Naive thymus-derived CD8-positive, alpha-beta T cell (primary cell): ENCODE data around the gene FARP1. TPM values are rescaled to one million over a fixed set of nuclear protein-coding genes. Genes with fewer than 3 reads are reported as not detected.

Source experiments
- ATAC-seq, 2 donors: fragments of 150-1000 bp; cut with Tn5 transposase in 1 of 2; sonication (Bioruptor Pico), chemical (Tn5 transposase) in 1 of 2; 1 replicate in 1 of 2; 2 replicates in 1 of 2; pipeline ENCODE4 v1.10.0; 2021; ENCODE audit warnings: mild to moderate bottlenecking in 2 of 2, moderate library complexity in 2 of 2
- POLR2A ChIA-PET: fragments of 350-600 bp; sonication (Branson Sonifier 250); formaldehyde crosslinking; loops from one replicate; lab custom pipeline; 2021; ENCODE audit warnings: antibody characterized with exemption; lab: Charles Lee
- DNase-seq, 10 donors: peaks; one replicate each; pipeline versions ENCODE4 v3.0.0 to v3.0.0-alpha.2; 2020 to 2022
- H3K27ac Mint-ChIP-seq, 10 donors: one replicate each; pipeline ENCODE4 v1.8.0; 2020 to 2022; ENCODE audit warnings: mild to moderate bottlenecking in 10 of 10, mixed read lengths in 10 of 10, moderate library complexity in 4 of 10, inconsistent platforms in 1 of 10
- H3K27me3 Mint-ChIP-seq, 5 donors: one replicate each; pipeline ENCODE4 v1.8.0; 2021 to 2022; ENCODE audit warnings: mixed read lengths in 5 of 5
- H3K36me3 Mint-ChIP-seq, 3 donors: one replicate each; pipeline ENCODE4 v1.8.0; 2020 to 2022; ENCODE audit warnings: mixed read lengths in 3 of 3, mild to moderate bottlenecking in 2 of 3, inconsistent platforms in 1 of 3
- H3K4me1 Mint-ChIP-seq, 4 donors: one replicate each; pipeline ENCODE4 v1.8.0; 2021 to 2022; ENCODE audit warnings: mixed read lengths in 4 of 4
- H3K4me3 Mint-ChIP-seq, 10 donors: one replicate each; pipeline ENCODE4 v1.8.0; 2020 to 2022; ENCODE audit warnings: mild to moderate bottlenecking in 10 of 10, mixed read lengths in 10 of 10, moderate library complexity in 6 of 10, inconsistent platforms in 1 of 10
- H3K9me3 Mint-ChIP-seq, 9 donors: one replicate each; pipeline ENCODE4 v1.8.0; 2020 to 2022; ENCODE audit warnings: mixed read lengths in 9 of 9, mild to moderate bottlenecking in 3 of 9, inconsistent platforms in 1 of 9, moderate library complexity in 1 of 9
- polyA plus RNA-seq, 3 donors: library from polyadenylated mRNA; unstranded; fragments of 300-500 nt; fragmentation: Illumina TruSeq; gene quantifications; one replicate each; pipeline ENCODE4 v1.2.3, GENCODE V29; 2021
- total RNA-seq, 8 experiments: library from RNA in 2 of 8; stranded (reverse) in 2 of 8; gene quantifications; one replicate each; pipeline ENCODE4 v1.2.3 and lab custom pipeline; 2021 to 2026

FARP1 gene
- total and polyA plus RNA-seq, 5 experiments from 2014 or later = 0.03 to 0.55 (median 0.22) TPM

DNA sequence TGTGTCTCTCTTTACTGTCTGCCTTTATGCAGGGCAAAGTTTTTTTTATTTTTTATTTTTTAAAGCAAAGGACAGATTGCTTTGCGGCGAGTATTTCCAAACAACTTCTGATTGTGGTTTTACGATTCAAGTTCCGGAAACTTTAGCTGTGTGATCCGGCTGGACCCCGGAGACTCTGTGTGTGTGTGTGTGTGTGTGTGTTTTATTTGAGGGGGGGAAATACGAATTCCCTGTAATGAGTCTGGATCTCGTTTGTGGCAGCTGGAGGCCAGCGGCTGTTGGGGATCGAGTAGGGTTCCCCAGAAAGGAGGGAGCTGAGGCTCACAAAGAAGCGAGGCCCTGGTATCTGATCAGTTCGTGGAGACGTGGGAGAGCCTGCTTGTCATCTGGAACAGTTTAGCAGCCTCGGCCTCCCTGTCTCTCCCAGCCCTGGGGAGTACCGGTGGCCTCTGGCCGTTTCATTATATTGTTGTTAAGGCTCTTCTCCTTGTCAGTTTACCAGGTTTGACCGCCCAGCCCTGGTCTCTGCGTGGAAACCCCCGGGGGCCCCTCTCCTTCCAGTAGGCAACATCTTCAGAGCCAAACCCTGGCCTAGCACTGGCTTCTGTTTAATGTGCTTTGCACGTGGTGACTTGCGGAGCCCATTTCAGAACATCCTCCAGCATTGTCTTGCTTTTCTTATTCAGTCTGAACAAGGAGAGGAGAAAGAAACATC lies 1.3 kb downstream of the FARP1 start:
- Mint-ChIP-seq H3K27me3 (peaks cover 37 to 61% (median 51%) of the 10 kb centered on the region in 5 donors), H3K9me3 (peaks cover 0 to 6% (median 0%) of the 10 kb centered on the region in 9 donors), H3K27ac (no peak overlapping the region), H3K4me1 (peaks cover 3 to 20% (median 13%) of the 10 kb centered on the region in 4 donors), H3K36me3 (no peaks in the 10 kb centered on the region), H3K4me3 (peak overlapping the region; percentile 61 to 80 (median 74))
- ATAC-seq = no peak
- POLR2A ChIA-PET = no interaction called here
- no peak for DNase-seq

DNA sequence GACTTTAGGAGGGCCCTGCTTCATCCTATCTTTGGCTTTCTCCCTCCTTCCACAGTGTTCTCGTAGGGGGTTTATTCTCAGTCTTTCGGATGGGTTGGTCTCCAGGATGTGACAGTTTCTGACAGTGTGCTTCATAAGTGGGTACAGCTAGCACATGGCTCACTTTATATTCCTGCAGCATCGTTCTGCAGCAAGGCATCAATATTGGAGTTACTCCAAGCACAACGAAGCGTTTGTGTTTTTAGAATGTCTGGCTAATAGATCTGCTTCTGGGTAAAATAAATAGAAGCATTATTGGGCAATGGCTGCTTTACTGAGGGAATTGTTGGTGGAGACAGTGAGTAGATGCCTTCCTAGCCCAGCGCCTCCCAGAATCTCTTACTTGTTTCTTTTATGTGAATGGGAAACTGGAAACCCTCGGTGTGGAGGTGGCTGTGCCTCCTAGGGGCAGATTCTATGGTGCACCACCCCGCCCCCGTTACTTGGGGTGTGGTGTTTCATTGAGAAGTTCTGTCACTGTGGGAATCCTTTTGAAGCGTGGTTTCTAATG lies 2.0 kb downstream of the FARP1 start:
- H3K27ac Mint-ChIP-seq = no peak overlapping the region
- POLR2A ChIA-PET = no interaction called here
- no peaks in the 10 kb centered on the region for H3K36me3 Mint-ChIP-seq
- DNase-seq (no peak), ATAC-seq (no peak)
- peaks cover 0 to 6% (median 0%) of the 10 kb centered on the region in 9 donors for H3K9me3 Mint-ChIP-seq
- peak overlapping the region; percentile 15 to 80 (median 49) for H3K4me3 Mint-ChIP-seq
- H3K27me3 Mint-ChIP-seq = peaks cover 35 to 65% (median 47%) of the 10 kb centered on the region in 5 donors
- peaks cover 3 to 20% (median 13%) of the 10 kb centered on the region in 4 donors for H3K4me1 Mint-ChIP-seq

DNA sequence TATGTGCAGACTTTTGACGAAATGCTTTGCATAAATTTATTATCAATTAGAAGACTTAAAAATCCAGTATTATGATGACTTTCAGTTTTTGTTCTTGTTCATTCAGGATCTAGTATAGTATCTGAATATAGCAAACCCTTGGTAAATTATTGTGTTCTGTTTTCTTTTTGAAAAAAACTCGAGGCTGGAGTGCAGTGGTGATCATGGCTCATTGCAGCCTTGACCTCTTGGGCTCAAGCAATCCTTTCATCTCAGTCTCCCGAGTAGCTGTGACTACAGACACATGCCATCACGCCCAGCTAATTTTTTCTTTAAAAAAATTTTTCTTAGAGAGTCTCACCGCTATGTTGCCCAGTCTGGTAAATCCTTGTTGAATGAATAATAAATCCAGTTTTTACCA lies 4.6 kb downstream of the FARP1 start:
- POLR2A ChIA-PET = no interaction called here
- DNase-seq = no peak
- H3K27me3 Mint-ChIP-seq = peaks cover 30 to 60% (median 41%) of the 10 kb centered on the region in 5 donors
- H3K36me3 Mint-ChIP-seq = no peaks in the 10 kb centered on the region
- H3K9me3 Mint-ChIP-seq = peaks cover 0 to 3% (median 0%) of the 10 kb centered on the region in 9 donors
- ATAC-seq = no peak
- peaks cover 3 to 12% (median 5%) of the 10 kb centered on the region in 4 donors for H3K4me1 Mint-ChIP-seq
- no peak overlapping the region for H3K27ac Mint-ChIP-seq
- no peak overlapping the region for H3K4me3 Mint-ChIP-seq

DNA sequence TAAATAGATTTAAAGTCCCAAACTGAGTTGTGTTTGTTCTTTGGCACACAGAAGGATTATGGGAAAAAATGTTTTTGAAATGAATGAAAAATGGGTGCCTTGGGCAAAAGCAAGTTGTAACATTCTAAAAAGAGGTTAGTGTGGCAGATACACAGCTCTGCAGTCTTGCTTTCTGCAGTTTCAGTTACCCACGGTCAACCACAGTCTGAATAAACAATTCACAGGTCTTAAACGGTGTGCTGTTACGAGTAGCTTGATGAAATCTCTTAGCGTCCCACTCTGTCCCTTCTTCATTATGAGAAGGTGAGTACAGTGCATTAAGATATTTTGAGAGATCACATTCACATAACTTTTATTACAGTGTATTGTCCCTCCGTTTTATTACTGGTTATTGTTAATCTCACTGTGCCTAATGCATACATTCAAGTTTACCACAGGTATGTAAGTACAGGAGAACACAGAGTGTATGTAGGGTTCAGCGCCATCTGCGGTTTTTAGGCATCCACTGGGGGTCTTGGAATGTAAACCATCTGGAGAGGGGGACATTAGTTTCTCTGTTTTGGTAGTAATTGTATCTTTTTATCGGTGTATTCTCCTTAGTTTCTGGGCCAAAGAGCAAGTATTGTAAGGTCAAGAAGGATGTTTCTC lies 8.1 kb downstream of the FARP1 start:
- no peak overlapping the region for H3K4me3 Mint-ChIP-seq
- no peak overlapping the region for H3K27ac Mint-ChIP-seq

DNA sequence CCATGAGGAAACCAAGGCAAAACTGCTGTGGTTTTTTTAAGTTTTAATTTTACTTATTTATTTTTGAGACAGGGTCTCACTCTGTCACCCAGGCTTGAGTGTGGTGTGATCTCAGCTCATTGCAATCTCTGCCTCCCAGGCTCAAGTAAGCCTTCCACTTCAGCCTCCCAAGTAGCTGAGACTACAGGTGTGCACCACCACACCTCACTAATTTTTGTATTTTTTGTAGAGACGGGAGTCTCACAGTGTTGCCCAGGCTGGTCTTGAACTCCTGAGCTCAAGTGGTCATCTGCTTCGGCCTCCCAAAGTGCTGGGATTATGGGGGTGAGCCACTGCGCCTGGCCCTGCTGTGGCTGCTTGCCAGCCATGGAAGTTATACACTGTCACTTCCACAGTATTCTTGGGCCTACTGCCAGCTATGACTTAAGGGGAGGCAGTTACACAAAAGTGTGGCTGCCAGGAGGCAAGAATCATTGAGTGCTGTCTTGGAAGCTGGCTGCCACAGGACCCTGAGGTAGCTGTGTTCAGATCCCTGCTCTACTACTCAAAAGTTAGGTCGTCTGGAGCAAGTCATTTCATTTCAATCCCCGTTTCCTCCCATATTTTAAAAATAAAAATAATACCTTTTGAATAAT lies 12.7 kb downstream of the FARP1 start:
- Mint-ChIP-seq H3K4me3 (no peak overlapping the region), H3K27ac (no peak overlapping the region), H3K9me3 (peaks cover 0 to 3% (median 0%) of the 10 kb centered on the region in 9 donors), H3K27me3 (peaks cover 12 to 51% (median 22%) of the 10 kb centered on the region in 5 donors), H3K4me1 (no peaks in the 10 kb centered on the region), H3K36me3 (no peaks in the 10 kb centered on the region)
- DNase-seq (no peak), ATAC-seq (no peak)
- POLR2A ChIA-PET = no interaction called here

More for the DNA sequence above, 8.1 kb downstream of the FARP1 start:
- POLR2A ChIA-PET = no interaction called here
- ATAC-seq (no peak), DNase-seq (no peak)
- Mint-ChIP-seq H3K4me1 (no peaks in the 10 kb centered on the region), H3K9me3 (peaks cover 0 to 3% (median 0%) of the 10 kb centered on the region in 9 donors), H3K36me3 (no peaks in the 10 kb centered on the region), H3K27me3 (peaks cover 24 to 59% (median 27%) of the 10 kb centered on the region in 5 donors)

DNA sequence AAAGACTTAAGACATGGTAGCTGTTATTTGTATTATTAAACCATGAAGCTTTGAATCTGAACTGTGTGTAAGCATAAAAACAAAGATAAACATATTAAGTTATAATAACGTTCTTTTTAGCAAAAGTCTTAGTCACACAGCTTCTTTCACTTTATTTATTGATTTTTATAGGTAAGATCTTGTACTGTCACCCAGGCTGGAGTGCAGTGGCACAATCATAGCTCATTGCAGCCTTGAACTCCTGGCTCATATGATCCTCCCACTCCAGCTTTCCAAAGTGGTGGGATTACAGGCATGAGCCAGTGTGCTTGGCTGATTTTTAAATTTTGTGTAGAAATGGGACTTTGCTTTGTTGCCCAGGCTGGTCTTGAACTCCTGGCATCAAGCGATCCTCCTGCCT lies 13.4 kb downstream of the FARP1 start:
- H3K36me3 Mint-ChIP-seq = no peaks in the 10 kb centered on the region

DNA sequence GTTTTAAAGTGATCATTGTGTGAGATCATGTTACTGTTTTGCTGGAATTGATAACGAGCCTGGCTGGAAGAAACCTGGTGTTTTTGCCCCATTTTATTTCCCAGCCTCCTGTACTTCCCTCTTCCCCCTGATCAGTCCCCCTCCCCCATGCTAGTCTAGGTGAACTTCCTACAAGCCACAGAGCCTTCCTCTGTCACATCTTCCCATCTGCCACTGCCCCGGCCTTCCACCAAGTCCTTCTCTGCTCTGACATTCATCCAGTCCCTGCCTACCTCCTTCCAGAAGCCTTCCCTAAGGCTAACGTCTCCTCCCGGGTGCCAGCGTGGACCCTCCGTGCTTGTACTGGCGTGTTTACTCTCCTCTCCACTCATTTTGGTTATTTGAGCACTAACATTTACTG lies 14.3 kb downstream of the FARP1 start:
- Mint-ChIP-seq H3K36me3 (no peaks in the 10 kb centered on the region), H3K27me3 (peaks cover 9 to 35% (median 14%) of the 10 kb centered on the region in 5 donors), H3K4me3 (no peak overlapping the region), H3K27ac (no peak overlapping the region), H3K4me1 (no peaks in the 10 kb centered on the region), H3K9me3 (peaks cover 0 to 3% (median 0%) of the 10 kb centered on the region in 9 donors)
- POLR2A ChIA-PET = no interaction called here
- no peak for DNase-seq
- no peak for ATAC-seq

More for the DNA sequence above, 13.4 kb downstream of the FARP1 start:
- DNase-seq = no peak
- no peak overlapping the region for H3K27ac Mint-ChIP-seq
- H3K27me3 Mint-ChIP-seq = peaks cover 10 to 45% (median 20%) of the 10 kb centered on the region in 5 donors
- POLR2A ChIA-PET = no interaction called here
- no peaks in the 10 kb centered on the region for H3K4me1 Mint-ChIP-seq
- ATAC-seq = no peak
- no peak overlapping the region for H3K4me3 Mint-ChIP-seq
- H3K9me3 Mint-ChIP-seq = peaks cover 0 to 1% (median 0%) of the 10 kb centered on the region in 9 donors

DNA sequence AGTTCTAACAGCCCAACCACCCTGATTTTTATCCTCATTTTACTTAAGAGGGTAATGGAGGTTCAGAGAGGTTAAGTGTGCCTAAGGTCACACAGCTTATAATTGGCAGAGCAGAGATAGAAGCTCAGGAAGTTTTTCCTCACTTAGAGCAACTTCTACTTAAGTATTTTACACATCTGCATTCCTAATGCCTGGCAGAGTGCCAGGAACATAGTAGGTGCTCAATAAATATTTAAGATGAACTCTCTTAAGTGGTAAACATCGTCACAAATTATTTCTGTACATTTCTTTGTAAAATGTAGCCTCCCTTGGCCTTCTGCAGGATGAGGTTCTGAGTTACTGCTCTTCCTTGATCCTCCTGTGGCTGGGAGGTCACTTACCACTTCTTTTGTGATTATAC lies 14.7 kb downstream of the FARP1 start:
- Mint-ChIP-seq H3K4me1 (no peaks in the 10 kb centered on the region), H3K27ac (no peak overlapping the region), H3K27me3 (peaks cover 9 to 31% (median 14%) of the 10 kb centered on the region in 5 donors), H3K9me3 (peaks cover 0 to 8% (median 0%) of the 10 kb centered on the region in 9 donors), H3K4me3 (no peak overlapping the region), H3K36me3 (no peaks in the 10 kb centered on the region)
- no peak for DNase-seq
- ATAC-seq = no peak
- POLR2A ChIA-PET = no interaction called here

DNA sequence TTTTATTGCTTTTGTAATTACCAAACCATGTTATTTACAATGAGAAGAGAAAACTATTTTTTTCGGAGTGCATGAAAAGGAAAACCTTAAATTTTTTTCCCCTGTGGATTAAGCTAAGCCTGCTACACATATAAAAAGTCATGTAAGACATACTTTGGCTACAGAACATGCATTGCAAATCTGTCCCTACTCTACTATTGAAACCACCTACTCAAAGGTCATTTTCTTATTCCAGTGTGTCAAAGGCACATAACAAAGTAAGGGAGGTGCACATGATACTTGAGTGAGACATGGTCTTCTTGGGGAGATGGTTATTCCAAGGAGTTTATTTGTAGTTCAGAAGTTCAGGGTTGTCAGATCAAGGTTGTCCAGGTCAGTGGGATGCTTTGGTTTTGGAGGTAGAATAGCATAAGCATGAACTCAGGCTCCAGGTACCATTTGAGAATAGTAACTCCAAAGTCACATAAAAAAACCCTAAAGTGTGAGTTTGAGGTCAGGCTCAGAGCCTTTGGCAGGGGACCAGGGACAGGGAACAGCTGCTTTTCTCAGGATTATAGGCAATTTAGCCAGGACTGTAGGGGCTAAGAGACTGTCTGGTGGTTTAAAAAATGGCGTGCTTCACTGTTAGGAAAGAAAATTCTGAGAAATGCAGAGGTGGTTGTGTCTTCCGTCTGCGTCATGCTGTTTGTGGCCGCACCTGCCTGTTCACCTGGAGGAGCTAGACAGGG lies 15.4 kb downstream of the FARP1 start:
- Mint-ChIP-seq H3K27me3 (peaks cover 6 to 25% (median 14%) of the 10 kb centered on the region in 5 donors), H3K4me3 (no peak overlapping the region), H3K27ac (no peak overlapping the region), H3K9me3 (peaks cover 0 to 13% (median 0%) of the 10 kb centered on the region in 9 donors), H3K4me1 (no peaks in the 10 kb centered on the region), H3K36me3 (no peaks in the 10 kb centered on the region)
- DNase-seq (no peak), ATAC-seq (no peak)
- POLR2A ChIA-PET = no interaction called here

DNA sequence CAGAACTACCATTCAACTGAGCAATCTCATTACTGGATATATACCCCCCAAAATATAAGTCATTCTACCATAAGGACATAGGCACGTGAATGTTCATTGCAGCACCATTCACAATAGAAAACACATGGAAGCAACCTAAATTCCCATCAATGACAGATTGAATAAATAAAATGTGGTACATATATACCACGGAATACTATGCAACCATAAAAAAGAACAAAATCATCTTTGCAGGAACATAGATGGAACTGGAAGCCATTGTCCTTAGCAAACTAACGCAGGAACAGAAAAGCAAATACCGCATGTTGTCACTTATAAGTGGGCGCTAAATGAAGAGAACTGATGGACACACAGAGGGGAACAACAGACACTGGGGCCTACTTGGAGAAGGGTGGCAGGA lies 20.0 kb downstream of the FARP1 start:
- no peaks in the 10 kb centered on the region for H3K36me3 Mint-ChIP-seq
- no peak overlapping the region for H3K4me3 Mint-ChIP-seq
- H3K27ac Mint-ChIP-seq = no peak overlapping the region
- no peaks in the 10 kb centered on the region for H3K4me1 Mint-ChIP-seq
- peaks cover 0 to 13% (median 0%) of the 10 kb centered on the region in 9 donors for H3K9me3 Mint-ChIP-seq
- POLR2A ChIA-PET = no interaction called here
- DNase-seq = no peak
- no peak for ATAC-seq
- H3K27me3 Mint-ChIP-seq = peaks cover 0 to 13% (median 1%) of the 10 kb centered on the region in 5 donors

DNA sequence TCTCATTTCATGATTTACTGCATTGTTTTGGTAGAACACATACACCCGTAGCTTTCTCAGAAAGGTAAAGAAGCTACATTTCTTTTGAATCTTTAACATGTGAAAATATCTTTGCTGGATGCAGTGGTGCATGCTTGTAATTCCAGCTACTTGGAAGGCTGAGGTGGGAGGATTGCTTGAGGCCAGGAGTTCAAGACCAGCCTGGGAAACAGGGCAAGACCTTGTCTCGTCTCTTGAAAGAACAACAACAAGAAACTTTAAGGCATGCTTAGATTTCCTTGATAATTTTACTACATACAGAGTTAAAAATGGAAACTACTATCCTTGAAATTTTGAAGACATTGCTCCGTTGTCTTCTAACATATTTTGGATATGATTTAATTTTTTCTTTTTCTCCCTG lies 26.4 kb downstream of the FARP1 start:
- no peaks in the 10 kb centered on the region for H3K4me1 Mint-ChIP-seq
- POLR2A ChIA-PET = no interaction called here
- no peak for ATAC-seq
- DNase-seq = no peak
- peaks cover 2 to 48% (median 8%) of the 10 kb centered on the region in 5 donors for H3K27me3 Mint-ChIP-seq
- H3K27ac Mint-ChIP-seq = no peak overlapping the region
- peaks cover 0 to 1% (median 0%) of the 10 kb centered on the region in 9 donors for H3K9me3 Mint-ChIP-seq
- H3K36me3 Mint-ChIP-seq = no peaks in the 10 kb centered on the region
- H3K4me3 Mint-ChIP-seq = no peak overlapping the region

DNA sequence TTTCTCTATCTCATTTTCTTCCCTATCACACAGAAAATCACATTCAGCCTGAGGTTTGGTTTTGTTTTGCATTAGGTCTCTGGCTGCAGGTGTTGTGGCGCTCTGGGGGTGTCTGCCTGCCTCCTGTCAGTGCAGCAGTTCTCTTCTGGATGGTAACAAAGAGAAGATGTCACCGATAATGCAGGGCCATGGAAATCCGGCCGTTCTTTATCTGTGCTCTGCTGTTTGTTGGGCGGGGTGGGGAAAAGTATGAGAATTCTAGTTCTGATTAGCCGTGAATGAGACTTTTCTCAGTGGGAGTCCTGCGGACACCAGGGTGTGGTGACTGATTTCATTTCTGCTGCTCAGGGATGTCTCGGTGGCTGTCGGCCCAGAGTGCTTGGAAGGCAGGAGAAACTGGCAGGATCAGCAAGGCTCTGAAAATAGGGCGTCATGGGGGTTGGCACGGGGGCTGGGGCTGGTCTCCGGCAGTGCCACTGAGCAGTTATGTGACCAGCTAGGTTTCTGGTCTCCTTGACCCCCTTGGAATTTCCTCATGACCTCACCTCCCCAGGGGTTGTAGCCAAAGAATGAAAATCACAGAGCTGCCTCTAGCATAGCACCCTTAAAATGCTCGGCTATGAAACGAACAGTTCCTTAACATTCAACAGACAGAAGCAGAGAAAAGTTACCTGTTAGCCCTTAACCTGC lies 29.2 kb downstream of the FARP1 start:
- POLR2A ChIA-PET = no interaction called here
- ATAC-seq (no peak), DNase-seq (no peak)
- H3K36me3 Mint-ChIP-seq = no peaks in the 10 kb centered on the region
- no peak overlapping the region for H3K27ac Mint-ChIP-seq
- no peaks in the 10 kb centered on the region for H3K4me1 Mint-ChIP-seq
- H3K4me3 Mint-ChIP-seq = no peak overlapping the region
- peaks cover 2 to 48% (median 8%) of the 10 kb centered on the region in 5 donors for H3K27me3 Mint-ChIP-seq
- H3K9me3 Mint-ChIP-seq = peaks cover 0 to 1% (median 0%) of the 10 kb centered on the region in 9 donors
